Left ventricle myocardium inferior (tissue), 1 donor: ENCODE measurements around the gene SLC10A7. TPM values are rescaled to one million over a fixed set of nuclear protein-coding genes. Genes with fewer than 3 reads are reported as not detected.

Source experiments
- DNase-seq: peaks from one replicate; pipeline ENCODE4 v3.0.0-alpha.2; 2020
- H3K27ac ChIP-seq: fragments of 200-600 bp; replicated peaks from 2 replicates; pipeline ENCODE4 v1.8.0; 2021
- H3K27me3 ChIP-seq: fragments of 200-600 bp; 2 replicates; pipeline ENCODE4 v1.8.0; 2021; ENCODE audit warnings: low read depth
- H3K36me3 ChIP-seq: fragments of 200-600 bp; 2 replicates; pipeline ENCODE4 v1.8.0; 2021
- H3K4me1 ChIP-seq: fragments of 200-600 bp; 2 replicates; pipeline ENCODE4 v1.8.0; 2021
- H3K4me3 ChIP-seq: fragments of 200-600 bp; 2 replicates; pipeline ENCODE4 v1.8.0; 2021; ENCODE audit warnings: mild to moderate bottlenecking, moderate library complexity
- H3K9me3 ChIP-seq: fragments of 200-600 bp; replicated peaks from 2 replicates; pipeline ENCODE4 v1.8.0; 2021
- intact Hi-C: fragments of 100-400 bp; cut with micrococcal nuclease; formaldehyde crosslinking; loops from one replicate; pipeline ENCODE4 v1.11.0; 2022
- total RNA-seq: library from RNA; stranded (reverse); fragmentation: NEBNext Ultra II Directional; extraction: Animal tissue kit (Norgen Biotek cat#: 25700); gene quantifications from one replicate; pipeline ENCODE4 v1.2.1, GENCODE V29; 2021
- TF ChIP-seq, protein P1 (sequence below): fragments of 200-600 bp; IDR thresholded peaks from 2 replicates; pipeline ENCODE4 v1.8.0; 2021; ENCODE audit warnings: antibody characterized with exemption, mild to moderate bottlenecking, borderline replicate concordance
- donor health status: DM: no; HTN: yes; CAD: no; lungs with severe emphysema.

Gene SLC10A7
- total RNA-seq, 1 donor from 2014 or later, result 4.3 TPM

DNA sequence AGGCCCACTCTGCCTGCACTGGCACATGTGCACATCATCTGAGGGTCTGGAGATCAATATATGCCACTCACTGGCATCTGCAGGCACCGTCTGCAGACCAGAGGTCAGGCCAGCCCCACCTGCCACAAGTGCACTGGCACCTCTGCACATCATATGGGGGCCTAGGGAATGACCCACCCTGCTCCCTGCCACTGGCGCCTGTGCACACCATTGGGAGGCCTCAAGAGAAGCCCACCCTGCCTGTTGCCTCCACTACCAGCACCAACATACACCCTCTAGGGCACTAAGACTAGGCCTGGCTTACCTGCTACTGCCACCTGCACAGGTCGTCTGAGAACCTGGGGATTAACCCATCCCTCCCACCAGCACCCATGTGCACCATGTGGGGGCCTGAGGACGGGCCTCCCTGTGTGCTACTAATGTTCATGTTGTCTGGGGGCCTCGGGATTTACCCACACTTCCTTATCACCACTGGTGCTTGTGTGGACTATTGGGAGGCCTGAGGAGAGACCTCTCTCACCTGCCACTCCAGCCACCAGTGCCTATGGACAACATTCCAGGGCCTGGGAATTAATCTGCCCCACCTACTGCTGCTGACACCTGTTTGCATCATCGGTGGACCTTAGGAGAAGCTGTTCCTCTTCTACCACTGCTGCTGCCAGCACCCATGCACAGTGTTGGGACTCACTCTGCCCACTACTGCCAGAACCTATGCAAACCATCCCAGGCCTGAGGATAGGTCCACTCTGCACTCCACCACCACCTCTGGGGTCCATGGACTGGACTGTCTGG lies 193.7 kb downstream of the SLC10A7 start:
- intact Hi-C loops, result no loop called here

DNA sequence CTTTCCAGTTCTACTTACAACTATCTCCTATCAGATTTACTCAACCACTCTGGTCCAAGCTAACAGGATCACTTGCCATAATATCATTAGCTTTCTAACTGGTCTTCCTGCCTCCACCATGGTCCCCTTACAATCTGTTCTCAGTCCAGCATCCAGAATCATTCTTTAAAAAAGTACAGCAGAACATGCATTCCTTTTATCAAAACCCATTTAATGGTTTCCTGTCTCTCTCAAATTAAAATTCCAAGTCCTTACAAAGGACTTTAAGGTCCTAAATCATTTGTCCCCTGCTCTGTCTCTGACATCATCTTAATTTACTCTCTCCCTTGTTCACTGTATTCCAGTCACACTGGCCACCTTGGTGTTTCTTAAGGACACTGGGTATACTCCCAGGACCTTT lies 202.8 kb downstream of the SLC10A7 start:
- no peak overlapping the region for H3K27ac ChIP-seq
- TF ChIP-seq, protein P1, sequence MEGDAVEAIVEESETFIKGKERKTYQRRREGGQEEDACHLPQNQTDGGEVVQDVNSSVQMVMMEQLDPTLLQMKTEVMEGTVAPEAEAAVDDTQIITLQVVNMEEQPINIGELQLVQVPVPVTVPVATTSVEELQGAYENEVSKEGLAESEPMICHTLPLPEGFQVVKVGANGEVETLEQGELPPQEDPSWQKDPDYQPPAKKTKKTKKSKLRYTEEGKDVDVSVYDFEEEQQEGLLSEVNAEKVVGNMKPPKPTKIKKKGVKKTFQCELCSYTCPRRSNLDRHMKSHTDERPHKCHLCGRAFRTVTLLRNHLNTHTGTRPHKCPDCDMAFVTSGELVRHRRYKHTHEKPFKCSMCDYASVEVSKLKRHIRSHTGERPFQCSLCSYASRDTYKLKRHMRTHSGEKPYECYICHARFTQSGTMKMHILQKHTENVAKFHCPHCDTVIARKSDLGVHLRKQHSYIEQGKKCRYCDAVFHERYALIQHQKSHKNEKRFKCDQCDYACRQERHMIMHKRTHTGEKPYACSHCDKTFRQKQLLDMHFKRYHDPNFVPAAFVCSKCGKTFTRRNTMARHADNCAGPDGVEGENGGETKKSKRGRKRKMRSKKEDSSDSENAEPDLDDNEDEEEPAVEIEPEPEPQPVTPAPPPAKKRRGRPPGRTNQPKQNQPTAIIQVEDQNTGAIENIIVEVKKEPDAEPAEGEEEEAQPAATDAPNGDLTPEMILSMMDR, result no peak
- no peak for DNase-seq
- intact Hi-C loops, result no loop called here
- H3K36me3 ChIP-seq, result no peaks in the 10 kb centered on the region
- H3K27me3 ChIP-seq, result no peaks in the 10 kb centered on the region
- no peaks in the 10 kb centered on the region for H3K4me1 ChIP-seq
- no peak overlapping the region for H3K4me3 ChIP-seq
- H3K9me3 ChIP-seq, result peaks cover 9% of the 10 kb centered on the region

More for the DNA sequence above, 193.7 kb downstream of the SLC10A7 start:
- Histone ChIP-seq H3K27me3 (no peaks in the 10 kb centered on the region), H3K36me3 (peaks cover 5% of the 10 kb centered on the region), H3K9me3 (peaks cover 11% of the 10 kb centered on the region), H3K4me1 (no peaks in the 10 kb centered on the region), H3K4me3 (no peak overlapping the region), H3K27ac (no peak overlapping the region)
- TF ChIP-seq, protein P1, result no peak
- no peak for DNase-seq

DNA sequence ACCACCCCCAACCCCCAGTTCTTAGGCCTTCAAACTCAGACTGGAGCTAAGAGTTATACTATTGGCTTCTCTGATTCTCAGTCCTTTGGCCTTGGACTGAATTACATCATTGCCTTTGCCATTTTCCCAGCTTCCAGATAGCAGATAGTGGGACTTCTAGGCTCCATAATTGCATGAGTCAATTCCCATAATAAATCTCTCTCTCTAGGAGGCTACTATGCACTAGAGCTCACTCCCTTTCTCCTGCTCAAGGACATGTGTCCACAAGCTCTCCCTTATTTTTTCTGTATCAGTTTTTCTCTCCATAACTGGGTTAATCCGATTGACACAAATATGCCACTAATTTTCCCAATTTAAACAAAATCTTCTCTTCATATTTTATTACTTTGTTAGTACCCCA lies 204.0 kb downstream of the SLC10A7 start:
- Histone ChIP-seq H3K9me3 (peaks cover 2% of the 10 kb centered on the region), H3K4me1 (no peaks in the 10 kb centered on the region), H3K4me3 (no peak overlapping the region), H3K36me3 (no peaks in the 10 kb centered on the region), H3K27ac (no peak overlapping the region), H3K27me3 (no peaks in the 10 kb centered on the region)
- DNase-seq, result no peak
- TF ChIP-seq, protein P1, result no peak
- intact Hi-C loops, result no loop called here

DNA sequence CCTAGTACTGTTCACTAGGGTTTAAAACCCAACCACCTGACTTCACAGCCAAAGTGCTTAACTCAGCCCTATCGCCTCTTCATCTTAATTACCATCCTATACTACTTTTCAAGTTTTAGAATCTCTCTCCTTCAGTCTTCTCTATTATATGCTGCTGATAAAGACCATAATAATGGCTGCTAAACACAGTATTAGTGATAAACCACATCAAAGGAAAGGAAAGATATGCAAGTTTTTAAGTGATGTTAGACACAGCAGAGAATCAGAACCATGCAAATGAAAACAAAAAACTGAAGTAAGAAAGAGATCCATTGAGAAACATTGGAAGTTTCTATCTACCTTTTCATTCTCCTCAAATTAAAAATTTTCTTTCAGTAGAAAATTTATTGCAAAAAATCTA lies 206.6 kb downstream of the SLC10A7 start:
- intact Hi-C loops, result no loop called here
- TF ChIP-seq, protein P1, result no peak
- H3K4me1 ChIP-seq, result no peaks in the 10 kb centered on the region
- no peak overlapping the region for H3K27ac ChIP-seq
- no peaks in the 10 kb centered on the region for H3K9me3 ChIP-seq
- no peaks in the 10 kb centered on the region for H3K36me3 ChIP-seq
- DNase-seq, result no peak
- no peaks in the 10 kb centered on the region for H3K27me3 ChIP-seq
- H3K4me3 ChIP-seq, result no peak overlapping the region

DNA sequence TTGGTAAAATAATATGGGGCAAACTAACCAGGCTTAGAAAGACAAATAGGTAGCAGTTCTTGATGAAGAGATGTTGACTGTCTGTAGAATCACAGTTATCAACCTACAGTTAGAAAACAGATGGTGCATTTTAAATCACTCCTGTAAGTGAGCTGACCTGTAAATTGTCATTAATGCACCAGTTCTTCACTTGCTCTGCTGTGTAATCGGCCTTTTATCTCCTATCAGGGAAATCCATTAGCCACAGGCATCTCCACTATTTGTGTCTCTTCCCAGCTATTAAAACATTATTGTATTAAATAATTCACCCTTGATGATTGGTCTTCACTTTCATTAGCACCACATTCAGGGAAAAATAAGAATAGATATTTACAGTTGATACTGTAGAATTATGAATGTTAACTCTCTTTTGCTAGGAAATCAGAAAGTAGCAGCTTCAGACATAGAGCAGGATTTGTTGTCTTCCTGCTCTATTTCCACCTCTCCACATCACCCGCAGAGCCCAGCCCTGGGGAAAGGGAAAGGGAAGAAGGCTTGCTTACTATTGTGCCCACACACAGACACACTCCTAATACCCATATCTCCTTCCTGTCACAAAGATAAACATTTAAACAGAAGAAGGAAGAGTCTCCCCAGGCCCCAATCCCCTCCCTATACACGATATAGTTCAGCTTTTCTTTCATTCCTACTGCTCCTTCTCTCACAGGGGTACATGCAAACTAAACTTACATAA lies 210.3 kb downstream of the SLC10A7 start:
- intact Hi-C loops, result no loop called here
- H3K36me3 ChIP-seq, result no peaks in the 10 kb centered on the region
- TF ChIP-seq, protein P1, result no peak
- no peak for DNase-seq
- no peaks in the 10 kb centered on the region for H3K9me3 ChIP-seq
- H3K4me3 ChIP-seq, result no peak overlapping the region
- no peak overlapping the region for H3K27ac ChIP-seq
- no peaks in the 10 kb centered on the region for H3K27me3 ChIP-seq
- H3K4me1 ChIP-seq, result no peaks in the 10 kb centered on the region
